B cell (primary cell): ENCODE data around the gene ZNF652. TPM values are rescaled to one million over a fixed set of nuclear protein-coding genes. Genes with fewer than 3 reads are reported as not detected.
"Not testable (repeated sequence)": the region's sequence is repeated elsewhere in the genome, so short reads cannot be mapped to it uniquely, and the experiment has no call there.

Source experiments
- ATAC-seq: fragments of 200-7000 bp; cut with Tn5 transposase; one replicate; pipeline ENCODE4 v1.10.0; 2021; ENCODE audit warnings: low read depth, mild to moderate bottlenecking, moderate number of reproducible peaks, moderate library complexity
- CTCF ChIA-PET: fragments of 350-600 bp; sonication (Branson Sonifier 250); formaldehyde crosslinking; loops from one replicate; lab custom pipeline; 2021; ENCODE audit warnings: antibody characterized with exemption, inconsistent platforms; lab: Charles Lee
- POLR2A ChIA-PET: fragments of 350-600 bp; sonication (Branson Sonifier 250); formaldehyde crosslinking; loops from one replicate; lab custom pipeline; 2021; ENCODE audit warnings: antibody characterized with exemption; lab: Charles Lee
- DNase-seq: peaks from one replicate; pipeline ENCODE4 v3.0.0; 2013
- H2AFZ ChIP-seq: 2 replicates; pipeline ENCODE4 v1.6.1; 2012; ENCODE audit warnings: mild to moderate bottlenecking, low read depth, low read length; ENCODE audit not compliant: insufficient read depth, poor library complexity, severe bottlenecking
- H3K27ac ChIP-seq, 2 donors: 1 replicate in 1 of 2; 2 replicates in 1 of 2; pipeline ENCODE4 v1.5.1; 2012 to 2013; ENCODE audit warnings: low read length in 2 of 2, mild to moderate bottlenecking in 2 of 2, moderate library complexity in 1 of 2
- H3K27me3 ChIP-seq, 4 experiments: fragments of 200-600 bp in 1 of 4; sonication (generic) in 1 of 4; replicated peaks in 1 of 4; 1 replicate in 2 of 4; 2 replicates in 2 of 4; pipeline versions ENCODE4 v1.6.1 to v1.7.0; 2013 to 2016; ENCODE audit warnings: low read length in 3 of 4, mild to moderate bottlenecking in 2 of 4, mixed read lengths in 1 of 4, moderate library complexity in 1 of 4; ENCODE audit not compliant: insufficient read depth in 4 of 4, control insufficient read depth in 3 of 4; ENCODE audit errors: control extremely low read depth in 1 of 4
- H3K36me3 ChIP-seq, 2 experiments: replicated peaks in 1 of 2; 1 replicate in 1 of 2; 2 replicates in 1 of 2; pipeline versions ENCODE4 v1.6.1 to v1.7.1; 2013; ENCODE audit warnings: low read length in 1 of 2; ENCODE audit not compliant: insufficient read depth in 2 of 2, control insufficient read depth in 1 of 2; ENCODE audit errors: control extremely low read depth in 1 of 2, extremely low read depth in 1 of 2
- H3K4me1 ChIP-seq, 2 donors: fragments of 200-600 bp in 1 of 2; sonication (generic) in 1 of 2; 1 replicate in 1 of 2; 2 replicates in 1 of 2; pipeline versions ENCODE4 v1.5.1 to v1.6.1; 2013 to 2017; ENCODE audit warnings: low read length in 2 of 2; ENCODE audit not compliant: control insufficient read depth in 2 of 2, insufficient read depth in 2 of 2
- H3K4me2 ChIP-seq: replicated peaks from 2 replicates; pipeline ENCODE3; 2012; ENCODE audit warnings: mild to moderate bottlenecking, low read depth, low read length; ENCODE audit not compliant: poor library complexity, severe bottlenecking
- H3K4me3 ChIP-seq, 5 experiments: fragments of 200-600 bp in 1 of 5; sonication (generic) in 1 of 5; 1 replicate in 3 of 5; 2 replicates in 2 of 5; pipeline versions ENCODE4 v1.5.1 to v1.7.0; 2011 to 2016; ENCODE audit warnings: low read length in 4 of 5, mild to moderate bottlenecking in 4 of 5, low read depth in 2 of 5, control low read depth in 1 of 5, moderate library complexity in 1 of 5; ENCODE audit not compliant: insufficient read depth in 1 of 5; ENCODE audit errors: control extremely low read depth in 1 of 5, extremely low read depth in 1 of 5
- H3K79me2 ChIP-seq: fragments of 200-600 bp; sonication (generic); one replicate; pipeline ENCODE4 v1.6.0; 2016; ENCODE audit warnings: low read length; ENCODE audit not compliant: control insufficient read depth, insufficient read depth
- H3K9ac ChIP-seq: fragments of 200-600 bp; sonication (generic); 2 replicates; pipeline ENCODE4 v1.6.1; 2017; ENCODE audit warnings: mild to moderate bottlenecking, low read length, moderate library complexity
- H3K9me3 ChIP-seq, 3 donors: one replicate each; pipeline versions ENCODE4 v1.6.1 to v1.7.1; 2013; ENCODE audit warnings: low read length in 2 of 3; ENCODE audit not compliant: control insufficient read depth in 2 of 3, insufficient read depth in 1 of 3; ENCODE audit errors: control extremely low read depth in 1 of 3
- H4K20me1 ChIP-seq: 2 replicates; pipeline ENCODE4 v1.6.0; 2012; ENCODE audit warnings: mild to moderate bottlenecking, low read length; ENCODE audit not compliant: insufficient read depth, control insufficient read depth, poor library complexity, severe bottlenecking
- H3K27ac Mint-ChIP-seq: one replicate; pipeline ENCODE4 v1.8.0; 2021; ENCODE audit warnings: mixed read lengths
- H3K27me3 Mint-ChIP-seq: one replicate; pipeline ENCODE4 v1.8.0; 2021; ENCODE audit warnings: mixed read lengths
- H3K4me1 Mint-ChIP-seq: one replicate; pipeline ENCODE4 v1.8.0; 2021; ENCODE audit warnings: mixed read lengths
- H3K4me3 Mint-ChIP-seq: one replicate; pipeline ENCODE4 v1.8.0; 2021; ENCODE audit warnings: mixed read lengths
- H3K9me3 Mint-ChIP-seq: one replicate; pipeline ENCODE4 v1.8.0; 2022; ENCODE audit warnings: mixed read lengths; ENCODE audit not compliant: insufficient read depth
- EZH2 ChIP-seq: IDR thresholded peaks from 2 replicates; pipeline ENCODE4 v1.6.1; 2012; ENCODE audit warnings: borderline replicate concordance, low read depth, mild to moderate bottlenecking, moderate library complexity, low read length; ENCODE audit not compliant: insufficient read depth, poor library complexity, severe bottlenecking
- WGBS: methylation state at CpG from one replicate; pipeline ENCODE4 v1.1.5; 2013; ENCODE audit warnings: missing lambda C conversion rate; ENCODE audit not compliant: insufficient coverage; 5-methylcytosine and 5-hydroxymethylcytosine counted together
- intact Hi-C: fragments of 100-400 bp; cut with micrococcal nuclease; formaldehyde crosslinking; loops from one replicate; pipeline ENCODE4 v1.10.0; 2022
- polyA plus RNA-seq: library from polyadenylated mRNA; depleted of rRNA; stranded (reverse); fragments of >200 nt; gene quantifications from 2 replicates; pipeline ENCODE4 v1.2.3, GENCODE V29; 2012
- total RNA-seq, 2 donors: library from RNA; stranded (reverse); fragments of 120-200 nt in 1 of 2; gene quantifications; 1 replicate in 1 of 2; 2 replicates in 1 of 2; pipeline versions ENCODE4 v1.2.3 to v1.2.4, GENCODE V29; 2013 to 2022
- TF ChIP-seq, protein P1 (sequence below): fragments of 200-600 bp; IDR thresholded peaks from one replicate; pipeline ENCODE4 v1.8.0; 2022; ENCODE audit warnings: antibody characterized with exemption, mild to moderate bottlenecking

ZNF652 gene
- total and polyA plus RNA-seq, 2 donors (not counting 1 experiment from before 2014, with no cell fraction given): 19.4 to 86.2 TPM

DNA sequence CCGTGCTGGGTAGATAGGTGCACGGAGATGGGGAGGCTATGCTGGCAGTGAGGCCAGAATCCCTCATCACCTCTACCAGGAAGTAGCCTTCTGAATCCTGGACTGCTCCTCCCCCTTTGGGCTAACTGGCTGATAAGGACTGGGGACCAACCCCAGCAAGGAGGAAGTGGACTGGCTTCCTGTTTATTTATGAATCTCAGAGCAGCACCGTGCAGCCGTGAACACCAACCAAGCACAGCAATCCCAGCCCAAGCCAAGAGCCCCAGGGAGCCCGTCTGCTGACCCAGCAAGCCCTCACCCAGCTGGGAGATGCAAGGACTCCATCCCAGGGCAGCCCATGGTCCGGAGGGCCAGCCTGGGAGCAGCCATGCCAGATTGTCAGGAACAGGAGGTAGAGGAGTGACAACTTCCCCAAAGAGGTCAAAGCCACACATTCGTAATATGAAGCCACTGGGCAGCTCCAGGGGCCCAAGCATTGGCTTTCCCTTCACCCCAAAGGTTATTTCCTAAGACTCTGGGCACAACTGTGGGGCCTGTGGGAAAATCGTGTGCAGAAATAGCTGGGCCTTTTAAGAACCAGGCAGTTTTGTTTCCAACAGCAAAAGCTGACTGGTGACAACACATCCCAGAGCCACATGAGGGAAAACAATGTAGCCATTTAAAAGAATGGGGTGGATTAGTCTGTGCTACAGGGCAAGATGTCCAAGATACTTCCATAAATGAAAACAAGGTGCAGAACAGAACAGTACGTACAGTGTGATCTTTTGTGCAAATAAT lies 28.7 kb upstream of the ZNF652 start:
- Mint-ChIP-seq H3K27me3 (no peaks in the 10 kb centered on the region), H3K27ac (peak overlapping the region; percentile 99), H3K4me1 (peaks cover 65% of the 10 kb centered on the region), H3K4me3 (peak overlapping the region; percentile 89), H3K9me3 (no peaks in the 10 kb centered on the region)
- WGBS: 11% methylated on average over 5 of the region's 9 CpGs
- Histone ChIP-seq H3K4me2 (peak overlapping the region; percentile 79), H3K27ac (peak overlapping the region; percentile 84 to 92), H4K20me1 (no peaks in the 10 kb centered on the region), H3K9me3 (peaks cover 0 to 5% (median 0%) of the 10 kb centered on the region in 3 donors), H3K9ac (peak overlapping the region; percentile 54), H3K27me3 (no peaks in the 10 kb centered on the region), H3K36me3 (no peaks in the 10 kb centered on the region), H3K79me2 (peaks cover 21% of the 10 kb centered on the region), H2AFZ (peak overlapping the region; percentile 81), H3K4me3 (peak overlapping the region in 2 of 5 experiments; percentile 8 to 49), H3K4me1 (peaks cover 69 to 78% of the 10 kb centered on the region in 2 donors)
- POLR2A ChIA-PET: interaction anchor here (2.3 kb wide), 1 partner anchor 29 kb away, joined by 11 read pairs; the partner anchor contains the start of gene ZNF652
- intact Hi-C loops: loop anchor here (1.0 to 5.0 kb wide), 2 partner anchors 29 to 158 kb away; partner anchors contain the start of gene PHOSPHO1
- DNase-seq: peak; percentile 68
- no peak for TF ChIP-seq EZH2
- TF ChIP-seq, protein P1, sequence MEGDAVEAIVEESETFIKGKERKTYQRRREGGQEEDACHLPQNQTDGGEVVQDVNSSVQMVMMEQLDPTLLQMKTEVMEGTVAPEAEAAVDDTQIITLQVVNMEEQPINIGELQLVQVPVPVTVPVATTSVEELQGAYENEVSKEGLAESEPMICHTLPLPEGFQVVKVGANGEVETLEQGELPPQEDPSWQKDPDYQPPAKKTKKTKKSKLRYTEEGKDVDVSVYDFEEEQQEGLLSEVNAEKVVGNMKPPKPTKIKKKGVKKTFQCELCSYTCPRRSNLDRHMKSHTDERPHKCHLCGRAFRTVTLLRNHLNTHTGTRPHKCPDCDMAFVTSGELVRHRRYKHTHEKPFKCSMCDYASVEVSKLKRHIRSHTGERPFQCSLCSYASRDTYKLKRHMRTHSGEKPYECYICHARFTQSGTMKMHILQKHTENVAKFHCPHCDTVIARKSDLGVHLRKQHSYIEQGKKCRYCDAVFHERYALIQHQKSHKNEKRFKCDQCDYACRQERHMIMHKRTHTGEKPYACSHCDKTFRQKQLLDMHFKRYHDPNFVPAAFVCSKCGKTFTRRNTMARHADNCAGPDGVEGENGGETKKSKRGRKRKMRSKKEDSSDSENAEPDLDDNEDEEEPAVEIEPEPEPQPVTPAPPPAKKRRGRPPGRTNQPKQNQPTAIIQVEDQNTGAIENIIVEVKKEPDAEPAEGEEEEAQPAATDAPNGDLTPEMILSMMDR: no peak
- ATAC-seq: peak; percentile 46
- CTCF ChIA-PET: interaction anchor here (0.8 to 16.1 kb wide), 8 partner anchors 9 to 210 kb away, joined by 3 to 368 read pairs (median 6); partner anchors contain the start of gene ZNF652

DNA sequence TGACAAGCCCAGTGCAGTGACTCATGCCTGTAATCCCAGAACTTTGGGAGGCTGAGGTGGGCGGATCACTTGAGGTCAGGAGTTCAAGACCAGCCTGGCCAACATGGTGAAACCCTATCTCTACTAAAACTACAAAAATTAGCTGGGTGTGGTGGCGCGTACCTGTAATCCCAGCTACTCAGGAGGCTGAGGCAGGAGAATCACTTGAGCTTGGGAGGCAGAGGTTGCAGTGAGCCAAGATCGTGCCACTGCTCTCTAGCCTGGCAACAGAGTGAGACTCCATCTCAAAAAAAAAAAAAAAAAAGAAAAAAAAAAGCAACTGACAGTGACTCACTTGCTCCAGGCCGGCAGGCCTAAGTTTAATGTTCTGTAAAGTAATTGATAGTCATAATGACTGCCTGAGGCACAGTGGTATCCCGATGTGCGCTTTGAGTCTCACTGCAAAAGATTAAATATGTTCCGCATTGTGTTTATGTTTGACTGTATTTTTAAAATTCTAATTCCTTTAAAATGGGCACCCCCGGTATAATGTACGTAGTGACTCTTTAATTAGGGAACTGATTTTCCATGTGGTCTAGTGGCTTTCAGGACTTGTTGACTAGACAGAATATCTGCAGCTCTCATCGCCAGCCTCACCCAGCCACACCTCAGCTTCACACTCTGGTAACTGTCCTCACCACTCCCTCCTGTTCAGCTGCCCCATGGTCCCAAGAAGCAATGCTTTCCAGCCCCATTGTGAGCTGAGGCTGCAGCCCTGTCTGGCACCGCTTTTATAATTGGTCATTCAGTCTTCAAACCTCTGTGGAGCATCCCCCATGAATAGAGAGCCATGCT lies 27.7 kb upstream of the ZNF652 start:
- Histone ChIP-seq H3K4me3 (peak overlapping the region in 2 of 5 experiments; percentile 1 to 49), H2AFZ (peak overlapping the region; percentile 81)
- ATAC-seq: peak; percentile 48

More for the DNA sequence above, 27.7 kb upstream of the ZNF652 start:
- Mint-ChIP-seq H3K27ac (peak overlapping the region; percentile 99), H3K4me1 (peaks cover 60% of the 10 kb centered on the region), H3K4me3 (peak overlapping the region; percentile 89)
- peaks cover 19% of the 10 kb centered on the region for H3K79me2 ChIP-seq
- peak overlapping the region; percentile 54 for H3K9ac ChIP-seq
- ChIA-PET POLR2A (interaction anchor here (0.8 to 2.3 kb wide), 4 partner anchors 13 to 30 kb away, joined by 3 to 11 read pairs (median 3); partner anchors contain the start of gene ZNF652), CTCF (interaction anchor here (0.7 to 16.1 kb wide), 12 partner anchors 13 to 166 kb away, joined by 3 to 368 read pairs (median 4); partner anchors contain the start of gene ZNF652)
- peak; percentile 48 for DNase-seq
- H3K36me3 ChIP-seq, H3K27me3 ChIP-seq, H4K20me1 ChIP-seq, H3K9me3 ChIP-seq, H3K27me3 Mint-ChIP-seq, H3K9me3 Mint-ChIP-seq: not testable (repeated sequence)
- peak overlapping the region; percentile 84 to 92 for H3K27ac ChIP-seq
- peak overlapping the region; percentile 79 for H3K4me2 ChIP-seq
- peaks cover 66 to 73% of the 10 kb centered on the region in 2 donors for H3K4me1 ChIP-seq
- intact Hi-C loops: loop anchor here (1.0 to 5.0 kb wide), 3 partner anchors 17 to 157 kb away; partner anchors contain the start of gene PHOSPHO1
- WGBS: 0% methylated on average over 1 of the region's 12 CpGs
